ENCODE results near the gene LMTK2.

LMTK2 gene

DNA sequence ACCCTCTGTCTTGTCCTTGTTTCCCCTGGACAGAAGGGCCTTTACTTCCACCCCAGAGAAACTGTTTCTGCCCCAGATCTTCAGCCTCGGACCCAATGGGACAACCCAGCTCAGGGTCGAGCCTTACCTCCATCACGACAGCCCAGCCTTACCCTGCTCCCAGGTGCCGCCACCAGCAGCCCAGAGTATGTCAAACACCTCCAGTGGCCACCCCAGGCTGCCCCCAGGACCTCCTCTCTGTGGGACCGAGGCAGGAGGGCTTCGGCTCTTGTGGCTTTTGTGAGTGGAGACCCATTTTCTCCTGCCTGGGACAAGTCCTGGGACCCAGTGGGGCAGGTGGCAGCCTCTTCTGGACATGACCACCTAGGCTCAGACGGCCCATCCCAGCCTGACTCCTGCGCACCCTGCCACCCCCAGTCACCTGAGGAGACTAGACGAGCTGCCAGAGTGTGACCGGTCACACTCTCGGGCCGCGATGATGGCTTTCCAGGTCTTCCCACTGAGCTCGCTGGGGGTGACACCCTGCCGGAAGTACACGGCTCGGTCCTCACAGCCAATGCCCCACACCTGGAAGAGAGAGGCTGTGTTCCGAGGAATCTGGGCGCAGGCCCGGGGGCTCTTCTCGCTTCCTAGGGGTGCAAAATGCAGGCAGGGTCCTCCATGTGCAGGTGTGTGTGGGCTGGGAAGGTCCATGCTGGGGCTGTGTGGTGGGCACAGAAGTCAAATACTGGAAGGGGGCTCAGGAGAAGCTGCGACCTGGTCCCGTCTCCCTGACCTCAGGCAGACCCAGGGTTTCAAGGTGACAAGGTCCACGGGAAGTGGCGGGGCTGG, 129.9 kb downstream of the LMTK2 start:
- no peaks in the 10 kb centered on the region for H3K9me3 ChIP-seq (ENCODE audit: severe bottlenecking)
- no peak overlapping the region for H3K4me3 ChIP-seq (ENCODE audit: low read depth, low read length)
- H3K27ac ChIP-seq = no peak overlapping the region
- H3K36me3 ChIP-seq = peaks cover 73% of the 10 kb centered on the region
- no peaks in the 10 kb centered on the region for H3K27me3 ChIP-seq (ENCODE audit: insufficient read depth, low read depth, severe bottlenecking)
- DNase-seq = no peak
- no peak for TF ChIP-seq CTCF (IDR thresholded peaks at IDR 0.05; ENCODE audit: low read depth, low read length)

DNA sequence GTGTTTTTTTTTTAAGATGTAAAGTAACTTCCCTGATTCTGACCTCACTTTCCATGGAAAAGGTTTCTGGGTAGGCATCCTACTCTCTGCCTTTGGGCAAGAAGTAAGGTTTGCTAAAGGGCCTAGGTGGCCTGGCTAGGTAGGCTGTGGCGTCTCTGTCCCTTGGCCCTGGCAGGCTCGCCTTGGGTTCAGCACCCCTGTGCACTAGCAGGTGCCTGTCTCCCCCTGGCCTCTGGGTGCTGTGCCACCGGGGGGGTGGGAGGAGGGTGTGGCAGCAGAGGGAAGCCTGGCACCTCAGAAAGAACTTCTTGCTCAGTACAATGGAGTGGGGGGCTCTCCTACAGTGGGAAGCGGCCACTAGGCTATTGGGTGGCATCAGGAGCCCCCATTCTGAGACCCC, 131.4 kb downstream of the LMTK2 start:
- no peak for TF ChIP-seq CTCF (IDR thresholded peaks at IDR 0.05; ENCODE audit: low read depth, low read length)
- no peak overlapping the region for H3K4me3 ChIP-seq (ENCODE audit: low read depth, low read length)
- H3K36me3 ChIP-seq = peaks cover 68% of the 10 kb centered on the region
- no peaks in the 10 kb centered on the region for H3K27me3 ChIP-seq (ENCODE audit: insufficient read depth, low read depth, severe bottlenecking)
- DNase-seq = no peak
- H3K27ac ChIP-seq = no peak overlapping the region
- H3K9me3 ChIP-seq (ENCODE audit: severe bottlenecking) = no peaks in the 10 kb centered on the region

DNA sequence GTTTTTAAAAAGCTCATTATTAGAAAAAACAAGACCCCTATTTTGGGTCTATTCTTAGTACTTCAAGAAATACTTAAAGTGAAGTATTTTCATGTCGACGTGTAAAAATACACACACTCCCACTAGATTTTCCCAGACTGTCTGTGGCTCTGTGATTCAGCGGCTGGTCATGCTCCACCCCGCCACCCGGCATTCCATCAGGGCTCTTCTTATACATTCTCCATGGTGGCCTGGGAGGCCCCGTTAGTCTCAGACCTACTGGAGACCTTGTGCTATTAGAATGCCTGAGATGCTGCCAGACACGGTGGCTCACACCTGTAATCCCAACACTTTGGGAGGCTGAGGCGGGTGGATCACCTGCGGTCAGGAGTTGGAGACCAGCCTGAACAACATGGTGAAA, 132.3 kb downstream of the LMTK2 start:
- Histone ChIP-seq H3K4me3 (ENCODE audit: low read depth, low read length) (no peak overlapping the region), H3K9me3 (ENCODE audit: severe bottlenecking) (no peaks in the 10 kb centered on the region), H3K27ac (no peak overlapping the region), H3K27me3 (ENCODE audit: insufficient read depth, low read depth, severe bottlenecking) (no peaks in the 10 kb centered on the region), H3K36me3 (peaks cover 68% of the 10 kb centered on the region)
- DNase-seq = no peak
- no peak for TF ChIP-seq CTCF (IDR thresholded peaks at IDR 0.05; ENCODE audit: low read depth, low read length)

DNA sequence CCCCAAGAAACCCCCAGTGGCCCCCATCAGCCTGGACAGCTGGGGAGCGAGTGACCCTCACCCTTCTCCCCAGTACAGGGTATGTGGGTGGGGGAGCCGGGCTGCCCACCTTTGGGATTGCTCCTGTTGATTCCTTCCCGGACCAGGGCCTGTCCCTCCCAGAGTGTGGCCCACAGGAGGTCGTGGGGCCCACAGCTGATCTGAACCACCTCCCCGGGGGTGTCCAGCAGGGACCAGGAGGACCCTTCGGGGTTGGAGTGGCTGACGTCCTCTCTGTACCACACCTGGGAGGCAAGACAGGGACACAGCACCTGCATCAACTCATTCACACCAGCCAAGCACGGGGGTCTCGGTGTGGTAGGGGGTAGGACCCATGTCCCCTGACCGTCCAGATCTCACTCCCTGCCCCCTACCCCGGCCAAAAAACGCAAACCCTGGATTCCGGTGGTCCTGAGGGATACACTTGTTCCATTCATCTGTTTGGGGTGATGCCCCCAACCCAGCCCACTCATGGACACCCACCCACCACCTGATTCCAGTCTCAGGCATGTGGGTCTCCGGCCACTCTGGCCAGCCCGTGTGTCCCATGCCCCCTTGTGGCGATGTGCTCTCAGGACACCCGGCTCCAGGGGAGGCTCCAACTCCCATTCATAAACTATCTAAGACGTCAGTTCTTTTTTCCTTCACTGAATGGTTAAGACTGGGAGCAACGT, 134.5 kb downstream of the LMTK2 start:
- peak; percentile 90 for TF ChIP-seq CTCF (IDR thresholded peaks at IDR 0.05; ENCODE audit: low read depth, low read length)
- Histone ChIP-seq H3K27ac (0 out of 2 replicates have a peak overlapping the region, but pooled peaks have one; percentile 42), H3K27me3 (ENCODE audit: insufficient read depth, low read depth, severe bottlenecking) (no peaks in the 10 kb centered on the region), H3K36me3 (peaks cover 78% of the 10 kb centered on the region), H3K4me3 (ENCODE audit: low read depth, low read length) (no peak overlapping the region), H3K9me3 (ENCODE audit: severe bottlenecking) (no peaks in the 10 kb centered on the region)
- DNase-seq = peak; percentile 54

GRCh38 chr7:98241674-98242241, 135.1 kb downstream of the LMTK2 start:
- Histone ChIP-seq H3K27me3 (ENCODE audit: insufficient read depth, low read depth, severe bottlenecking) (no peaks in the 10 kb centered on the region), H3K36me3 (peaks cover 74% of the 10 kb centered on the region), H3K4me3 (ENCODE audit: low read depth, low read length) (no peak overlapping the region), H3K27ac (0 out of 2 replicates have a peak overlapping the region, but pooled peaks have one; percentile 42), H3K9me3 (ENCODE audit: severe bottlenecking) (no peaks in the 10 kb centered on the region)
- TF ChIP-seq CTCF (IDR thresholded peaks at IDR 0.05; ENCODE audit: low read depth, low read length) = no peak
- no peak for DNase-seq

Measured in WERI-Rb-1 (cell line).